Nephron (organoid): ENCODE data around the gene BTBD17.

Experiments
- H3K27ac Mint-ChIP-seq, 3 experiments: 2 replicates each; pipeline ENCODE4 v1.8.0; 2020; ENCODE audit warnings: mixed read lengths in 3 of 3, mild to moderate bottlenecking in 2 of 3, moderate library complexity in 1 of 3
- H3K27me3 Mint-ChIP-seq: 2 replicates; pipeline ENCODE4 v1.8.0; 2021; ENCODE audit warnings: low read depth, mild to moderate bottlenecking, moderate library complexity, mixed read lengths
- H3K36me3 Mint-ChIP-seq: 2 replicates; pipeline ENCODE4 v1.8.0; 2020; ENCODE audit warnings: low read depth, mixed read lengths
- H3K4me1 Mint-ChIP-seq: 2 replicates; pipeline ENCODE4 v1.8.0; 2020; ENCODE audit warnings: mixed read lengths
- H3K4me3 Mint-ChIP-seq, 3 experiments: 2 replicates each; pipeline ENCODE4 v1.8.0; 2020; ENCODE audit warnings: mild to moderate bottlenecking in 3 of 3, mixed read lengths in 3 of 3, moderate library complexity in 2 of 3
- H3K9me3 Mint-ChIP-seq: 2 replicates; pipeline ENCODE4 v1.8.0; 2020; ENCODE audit warnings: mixed read lengths
- CTCF ChIP-seq, 3 experiments: fragments of 200-600 bp; sonication (generic); IDR thresholded peaks; one replicate each; pipeline ENCODE4 v1.5.0; 2021; ENCODE audit warnings: antibody characterized with exemption in 3 of 3; ENCODE audit not compliant: unreplicated experiment in 3 of 3

Gene BTBD17

GRCh38 chr17:74340470-74341023 is 21.1 kb downstream of the BTBD17 start:
- H3K27ac Mint-ChIP-seq, result no peak overlapping the region
- H3K9me3 Mint-ChIP-seq, result no peaks in the 10 kb centered on the region
- H3K4me3 Mint-ChIP-seq, result no peak overlapping the region
- peaks cover 12% of the 10 kb centered on the region for H3K4me1 Mint-ChIP-seq
- H3K36me3 Mint-ChIP-seq, result no peaks in the 10 kb centered on the region
- TF ChIP-seq CTCF (IDR thresholded peaks at IDR 0.05; ENCODE audit: unreplicated experiment in 3 of 3), result no peak
- H3K27me3 Mint-ChIP-seq, result peaks cover 30% of the 10 kb centered on the region

GRCh38 chr17:74339537-74340195 is 22.0 kb downstream of the BTBD17 start:
- H3K9me3 Mint-ChIP-seq, result no peaks in the 10 kb centered on the region
- peaks cover 12% of the 10 kb centered on the region for H3K4me1 Mint-ChIP-seq
- peaks cover 29% of the 10 kb centered on the region for H3K27me3 Mint-ChIP-seq
- no peaks in the 10 kb centered on the region for H3K36me3 Mint-ChIP-seq
- no peak overlapping the region for H3K4me3 Mint-ChIP-seq
- TF ChIP-seq CTCF (IDR thresholded peaks at IDR 0.05; ENCODE audit: unreplicated experiment in 3 of 3), result no peak
- no peak overlapping the region for H3K27ac Mint-ChIP-seq

- no peaks in the 10 kb centered on the region for H3K9me3 Mint-ChIP-seq
- H3K27me3 Mint-ChIP-seq, result peaks cover 26% of the 10 kb centered on the region
- H3K4me3 Mint-ChIP-seq, result no peak overlapping the region
- H3K4me1 Mint-ChIP-seq, result peaks cover 13% of the 10 kb centered on the region
- no peaks in the 10 kb centered on the region for H3K36me3 Mint-ChIP-seq
- no peak for TF ChIP-seq CTCF (IDR thresholded peaks at IDR 0.05; ENCODE audit: unreplicated experiment in 3 of 3)
- no peak overlapping the region for H3K27ac Mint-ChIP-seq
Observed at GRCh38 chr17:74337834-74338500, 23.7 kb downstream of the BTBD17 start.

GRCh38 chr17:74336307-74336706 is 25.4 kb downstream of the BTBD17 start:
- Mint-ChIP-seq H3K27me3 (peaks cover 33% of the 10 kb centered on the region), H3K4me3 (no peak overlapping the region), H3K9me3 (no peaks in the 10 kb centered on the region), H3K4me1 (peaks cover 25% of the 10 kb centered on the region), H3K27ac (no peak overlapping the region), H3K36me3 (no peaks in the 10 kb centered on the region)
- no peak for TF ChIP-seq CTCF (IDR thresholded peaks at IDR 0.05; ENCODE audit: unreplicated experiment in 3 of 3)

GRCh38 chr17:74335529-74336062 is 26.1 kb downstream of the BTBD17 start:
- Mint-ChIP-seq H3K36me3 (no peaks in the 10 kb centered on the region), H3K4me3 (no peak overlapping the region), H3K27me3 (peaks cover 40% of the 10 kb centered on the region), H3K4me1 (peaks cover 25% of the 10 kb centered on the region), H3K27ac (no peak overlapping the region), H3K9me3 (no peaks in the 10 kb centered on the region)
- TF ChIP-seq CTCF (IDR thresholded peaks at IDR 0.05; ENCODE audit: unreplicated experiment in 3 of 3), result no peak
